ENCODE data around the gene SGPL1. TPM values are rescaled to one million over a fixed set of nuclear protein-coding genes. Genes with fewer than 3 reads are reported as not detected.

The SGPL1 gene
- total RNA-seq, 3 donors from 2014 or later = 50.5 to 67.2 (median 55.5) TPM

GRCh38 chr10:70847659-70848360 lies 32.1 kb downstream of the SGPL1 start:
- Histone ChIP-seq H3K36me3 (ENCODE audit: low read depth) (no peaks in the 10 kb centered on the region), H3K9me3 (no peaks in the 10 kb centered on the region), H3K4me1 (ENCODE audit: low read depth) (peaks cover 49% of the 10 kb centered on the region), H3K4me3 (no peak overlapping the region)
- intact Hi-C loops (cut with DNase I, micrococcal nuclease) = no loop called here
- TF ChIP-seq CTCF (IDR thresholded peaks at IDR 0.05) = no peak
- ATAC-seq = peak; percentile 35
- DNase-seq = no peak

- H3K4me1 ChIP-seq (ENCODE audit: low read depth) = peaks cover 36% of the 10 kb centered on the region
- no peaks in the 10 kb centered on the region for H3K9me3 ChIP-seq
- no peak overlapping the region for H3K4me3 ChIP-seq
- intact Hi-C loops (cut with DNase I, micrococcal nuclease) = no loop called here
- DNase-seq (no peak), ATAC-seq (no peak)
- no peak for TF ChIP-seq CTCF (IDR thresholded peaks at IDR 0.05)
- H3K36me3 ChIP-seq (ENCODE audit: low read depth) = no peaks in the 10 kb centered on the region
Measured at GRCh38 chr10:70849582-70850016, 33.9 kb downstream of the SGPL1 start.

- no peak overlapping the region for H3K4me3 ChIP-seq
- DNase-seq (no peak), ATAC-seq (no peak)
- no peaks in the 10 kb centered on the region for H3K36me3 ChIP-seq (ENCODE audit: low read depth)
- no peak for TF ChIP-seq CTCF (IDR thresholded peaks at IDR 0.05)
- intact Hi-C loops (cut with DNase I, micrococcal nuclease) = no loop called here
- peaks cover 31% of the 10 kb centered on the region for H3K4me1 ChIP-seq (ENCODE audit: low read depth)
- H3K9me3 ChIP-seq = no peaks in the 10 kb centered on the region
Measured at GRCh38 chr10:70850097-70850496, 34.3 kb downstream of the SGPL1 start.

GRCh38 chr10:70851597-70852475 lies 36.1 kb downstream of the SGPL1 start:
- H3K36me3 ChIP-seq (ENCODE audit: low read depth) = no peaks in the 10 kb centered on the region
- TF ChIP-seq CTCF (IDR thresholded peaks at IDR 0.05) = no peak
- no peak for DNase-seq
- intact Hi-C loops (cut with DNase I, micrococcal nuclease) = no loop called here
- H3K4me3 ChIP-seq = no peak overlapping the region
- peak; percentile 85 for ATAC-seq
- H3K9me3 ChIP-seq = no peaks in the 10 kb centered on the region
- H3K4me1 ChIP-seq (ENCODE audit: low read depth) = peaks cover 19% of the 10 kb centered on the region

- intact Hi-C loops (cut with DNase I, micrococcal nuclease) = no loop called here
- H3K9me3 ChIP-seq = no peaks in the 10 kb centered on the region
- no peak for TF ChIP-seq CTCF (IDR thresholded peaks at IDR 0.05)
- DNase-seq (no peak), ATAC-seq (no peak)
- H3K36me3 ChIP-seq (ENCODE audit: low read depth) = no peaks in the 10 kb centered on the region
- H3K4me3 ChIP-seq = no peak overlapping the region
- peaks cover 15% of the 10 kb centered on the region for H3K4me1 ChIP-seq (ENCODE audit: low read depth)
Measured at GRCh38 chr10:70853038-70853437, 37.3 kb downstream of the SGPL1 start.

Measured in mucosa of descending colon (tissue), 3 donors.